ENCODE data around the gene NEK7.
"Not testable (repeated sequence)": the region's sequence is repeated elsewhere in the genome, so short reads cannot be mapped to it uniquely, and the experiment has no call there.

Gene NEK7

DNA sequence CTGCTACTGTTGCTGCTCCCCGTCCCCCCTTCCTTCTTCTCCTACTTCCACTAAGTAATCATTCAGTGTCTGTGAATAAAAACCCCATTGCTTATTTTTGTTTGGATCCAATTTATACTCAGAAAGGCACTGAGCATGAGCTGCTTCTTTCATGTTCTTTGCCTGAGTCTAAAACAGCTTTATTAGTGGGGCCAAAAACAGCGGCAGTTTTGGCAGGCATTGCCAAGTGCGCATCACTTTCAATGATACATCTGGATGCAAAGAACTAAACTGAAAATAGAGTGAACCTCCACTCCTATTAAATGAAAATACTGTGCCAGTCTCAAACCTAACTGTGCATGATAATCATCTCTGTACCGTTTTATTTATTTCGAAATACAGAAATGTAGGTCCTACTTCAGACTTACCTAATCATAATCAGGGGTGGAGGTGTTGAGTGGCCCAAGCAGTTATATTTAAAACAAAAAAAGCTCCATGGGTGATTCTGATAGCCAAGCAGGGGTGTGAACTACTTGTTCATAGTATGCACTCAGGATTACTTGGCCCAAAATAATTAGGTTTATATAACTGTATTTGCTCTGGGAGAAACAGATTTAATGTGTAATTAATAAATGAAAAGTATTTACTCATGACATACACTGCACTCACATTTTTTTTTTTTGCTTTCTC, 48.4 kb downstream of the NEK7 start:
- DNase-seq (ENCODE audit: low read depth in 2 of 3, low spot score in 2 of 3) = no peak

DNA sequence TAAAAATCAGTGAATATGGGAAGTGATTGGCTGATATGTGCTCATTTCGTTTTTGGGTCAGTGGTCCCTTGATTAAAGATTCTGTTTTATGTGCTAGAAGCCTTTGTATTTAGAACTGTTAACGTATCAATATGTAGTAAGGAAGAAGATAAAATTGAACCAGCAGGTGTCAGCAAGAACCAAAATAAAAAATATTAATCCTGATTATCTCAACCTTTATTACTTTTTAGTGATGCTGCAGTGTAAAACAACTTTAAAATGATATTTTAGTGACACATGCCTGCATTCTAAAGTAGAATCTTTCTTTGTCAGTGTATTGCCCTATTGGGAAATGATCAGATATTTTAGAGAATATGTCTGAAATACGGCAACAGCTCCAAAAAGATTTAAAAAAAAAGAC, 49.5 kb downstream of the NEK7 start:
- DNase-seq (ENCODE audit: low read depth in 2 of 3, low spot score in 2 of 3) = no peak

DNA sequence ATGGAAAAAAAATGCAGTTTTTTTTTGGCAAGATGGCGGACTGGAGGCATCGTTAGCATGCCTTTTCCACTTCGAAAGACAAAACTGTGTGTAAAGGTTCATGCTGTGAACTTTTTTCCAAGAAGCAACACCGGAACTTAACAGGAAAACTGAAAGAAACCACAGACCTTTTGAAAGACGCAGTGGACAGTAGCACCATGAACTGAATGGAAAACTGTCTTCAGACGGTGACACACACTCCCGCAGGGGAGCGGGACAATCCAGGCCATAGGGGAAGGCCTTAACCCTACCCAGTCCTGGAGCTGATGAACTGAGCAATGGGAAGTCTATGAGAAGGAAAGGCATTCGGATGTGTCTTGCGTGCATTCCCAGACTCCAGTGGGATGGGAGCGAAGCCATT, 54.9 kb downstream of the NEK7 start:
- DNase-seq (ENCODE audit: low read depth in 2 of 3, low spot score in 2 of 3) = no peak

DNA sequence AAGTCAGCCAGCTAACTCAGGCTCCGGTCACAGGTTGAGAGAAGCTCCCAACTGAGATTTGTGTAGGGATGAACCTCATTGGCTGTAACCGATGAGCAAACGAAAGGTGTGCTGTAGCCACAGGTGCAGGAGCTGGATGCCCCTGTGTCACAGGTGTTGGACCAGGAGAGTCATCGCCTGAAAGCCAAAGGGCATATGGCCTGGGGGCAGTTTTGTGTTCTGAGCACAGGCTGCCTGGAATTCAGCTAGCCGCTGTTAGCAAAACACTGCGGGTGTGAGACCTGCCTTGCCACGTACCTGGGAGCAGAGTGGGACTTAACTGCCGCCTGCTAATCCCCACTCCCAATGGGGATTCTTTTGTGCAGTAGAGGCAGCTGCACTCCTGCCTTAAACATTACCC, 55.3 kb downstream of the NEK7 start:
- DNase-seq (ENCODE audit: low read depth in 2 of 3, low spot score in 2 of 3) = no peak

DNA sequence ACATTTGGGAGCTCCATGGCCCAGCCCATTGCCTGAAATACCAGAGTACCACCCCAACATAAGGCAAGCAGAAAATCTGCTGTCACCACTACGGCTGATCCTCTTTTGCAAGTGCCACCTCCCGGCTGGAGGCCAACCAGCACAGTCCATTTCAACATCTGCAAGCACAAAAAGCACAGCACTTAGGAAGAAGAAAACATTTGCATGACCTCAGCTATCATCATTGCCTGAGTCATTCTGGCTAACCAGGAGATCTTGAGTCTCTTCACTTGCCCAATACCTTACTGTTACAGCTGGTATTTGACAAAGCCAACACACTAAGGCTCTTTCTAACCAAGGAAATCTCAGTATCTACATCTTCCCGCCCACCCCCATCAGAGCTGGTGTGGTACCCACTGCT, 55.9 kb downstream of the NEK7 start:
- DNase-seq (ENCODE audit: low read depth in 2 of 3, low spot score in 2 of 3) = no peak

DNA sequence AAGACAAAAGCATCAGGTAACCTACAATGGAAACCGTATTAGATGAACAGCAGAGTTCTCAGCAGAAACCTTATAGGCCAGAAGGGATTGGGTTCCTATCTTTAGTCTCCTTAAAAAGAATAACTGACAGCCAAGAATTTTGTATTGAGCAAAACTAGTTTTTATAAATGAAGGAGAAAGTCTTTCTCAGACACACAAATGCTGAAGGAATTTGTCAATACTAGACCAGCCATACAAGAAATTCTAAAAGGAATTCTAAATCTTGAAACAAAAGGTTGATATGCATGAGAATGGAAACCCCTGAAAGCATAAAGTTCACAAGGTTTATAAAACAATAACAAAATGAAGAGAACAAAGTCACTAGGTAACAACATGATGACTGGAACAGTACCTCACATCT, 58.1 kb downstream of the NEK7 start:
- DNase-seq (ENCODE audit: low read depth in 2 of 3, low spot score in 2 of 3) = no peak

DNA sequence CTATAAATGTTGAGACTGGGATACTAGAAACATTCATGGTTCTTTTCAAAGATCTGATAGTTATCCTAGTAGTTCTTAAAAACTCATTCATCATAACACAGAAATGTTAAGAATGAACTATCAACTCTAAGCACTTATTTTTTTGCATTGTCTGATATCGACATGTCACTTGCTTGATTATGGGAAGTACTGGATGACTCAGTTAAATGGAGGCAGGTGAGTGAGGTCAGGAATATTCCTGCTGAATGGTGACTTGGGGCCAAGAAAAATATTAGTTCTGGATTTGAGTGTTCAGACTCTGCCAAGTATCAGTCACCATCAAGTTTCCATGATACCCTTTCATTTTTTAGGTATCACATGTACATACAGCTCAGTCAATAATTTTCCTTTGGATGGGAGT, 63.6 kb downstream of the NEK7 start:
- DNase-seq (ENCODE audit: low read depth in 2 of 3, low spot score in 2 of 3) = no peak

DNA sequence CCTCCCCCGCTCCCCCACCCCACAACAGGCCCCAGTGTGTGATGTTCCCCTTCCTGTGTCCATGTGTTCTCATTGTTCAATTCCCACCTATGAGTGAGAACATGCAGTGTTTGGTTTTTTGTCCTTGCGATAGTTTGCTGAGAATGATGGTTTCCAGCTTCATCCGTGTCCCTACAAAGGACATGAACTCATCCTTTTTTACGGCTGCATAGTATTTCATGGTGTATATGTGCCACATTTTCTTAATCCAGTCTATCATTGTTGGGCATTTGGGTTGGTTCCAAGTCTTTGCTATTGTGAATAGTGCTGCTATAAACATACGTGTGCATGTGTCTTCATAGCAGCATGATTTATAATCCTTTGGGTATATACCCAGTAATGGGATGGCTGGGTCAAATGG, 70.2 kb downstream of the NEK7 start:
- not testable (repeated sequence) for DNase-seq (ENCODE audit: low read depth in 2 of 3, low spot score in 2 of 3)

DNA sequence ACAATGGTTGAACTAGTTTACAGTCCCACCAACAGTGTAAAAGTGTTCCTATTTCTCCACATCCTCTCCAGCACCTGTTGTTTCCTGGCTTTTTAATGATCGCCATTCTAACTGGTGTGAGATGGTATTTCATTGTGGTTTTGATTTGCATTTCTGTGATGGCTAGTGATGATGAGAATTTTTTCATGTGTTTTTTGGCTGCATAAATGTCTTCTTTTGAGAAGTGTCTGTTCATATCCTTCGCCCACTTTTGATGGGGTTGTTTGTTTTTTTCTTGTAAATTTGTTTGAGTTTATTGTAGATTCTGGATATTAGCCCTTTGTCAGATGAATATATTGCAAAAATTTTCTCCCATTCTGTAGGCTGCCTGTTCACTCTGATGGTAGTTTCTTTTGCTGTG, 70.7 kb downstream of the NEK7 start:
- not testable (repeated sequence) for DNase-seq (ENCODE audit: low read depth in 2 of 3, low spot score in 2 of 3)

DNA sequence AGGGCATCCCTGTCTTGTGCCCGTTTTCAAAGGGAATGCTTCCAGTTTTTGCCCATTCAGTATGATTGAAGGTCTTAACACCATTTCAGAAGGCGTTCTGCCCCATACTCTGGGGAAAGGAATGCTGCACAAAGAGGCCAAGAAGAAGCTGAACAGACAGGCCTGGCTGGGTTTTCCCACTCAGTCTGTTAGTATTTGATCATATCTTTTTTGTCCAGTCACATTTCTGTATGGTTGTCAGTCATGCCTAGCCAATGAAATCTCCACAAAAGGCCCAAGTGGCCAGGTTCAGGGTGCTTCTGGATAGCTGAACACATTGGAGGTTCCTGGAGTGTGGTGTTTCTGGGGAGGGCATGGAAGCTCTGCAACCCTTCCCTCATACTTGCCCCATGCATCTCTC, 72.1 kb downstream of the NEK7 start:
- DNase-seq (ENCODE audit: low read depth in 2 of 3, low spot score in 2 of 3) = no peak

DNA sequence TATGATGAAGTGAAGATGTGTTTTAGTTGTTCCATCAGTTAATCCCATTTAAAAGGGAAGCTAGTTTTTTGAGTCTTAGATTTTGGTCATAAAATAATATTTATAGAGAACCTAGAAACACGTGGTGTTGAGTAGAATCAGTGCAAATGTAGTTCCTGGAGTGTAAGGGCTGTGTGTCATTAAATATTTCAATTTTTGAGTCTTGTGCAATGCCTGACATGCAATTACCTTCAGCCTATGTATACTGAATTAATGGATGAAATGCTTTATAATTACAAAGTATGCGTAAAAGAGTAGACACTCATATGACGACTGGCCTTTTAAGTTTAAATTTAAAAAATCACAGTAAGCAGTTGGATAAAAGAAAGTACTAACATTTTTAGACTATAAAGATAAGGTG, 75.0 kb downstream of the NEK7 start:
- no peak for DNase-seq (ENCODE audit: low read depth in 2 of 3, low spot score in 2 of 3)

DNA sequence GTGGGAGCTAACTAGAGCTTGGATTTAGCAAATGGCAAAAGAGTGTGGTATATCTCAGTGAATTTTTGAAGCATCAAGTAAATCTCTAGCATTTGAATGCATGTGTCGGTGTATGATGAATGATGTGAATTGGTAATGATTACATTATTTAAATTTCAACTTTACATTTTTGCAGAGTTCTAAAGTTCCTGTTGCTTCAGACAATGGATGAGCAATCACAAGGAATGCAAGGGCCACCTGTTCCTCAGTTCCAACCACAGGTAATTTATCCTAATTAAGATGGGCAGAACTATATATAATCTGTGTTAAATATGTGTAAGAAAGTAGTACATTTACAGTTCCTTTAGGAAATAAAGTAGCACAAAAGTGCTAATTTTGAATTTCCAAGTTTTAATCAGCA, 75.6 kb downstream of the NEK7 start:
- DNase-seq (ENCODE audit: low read depth in 2 of 3, low spot score in 2 of 3) = no peak

DNA sequence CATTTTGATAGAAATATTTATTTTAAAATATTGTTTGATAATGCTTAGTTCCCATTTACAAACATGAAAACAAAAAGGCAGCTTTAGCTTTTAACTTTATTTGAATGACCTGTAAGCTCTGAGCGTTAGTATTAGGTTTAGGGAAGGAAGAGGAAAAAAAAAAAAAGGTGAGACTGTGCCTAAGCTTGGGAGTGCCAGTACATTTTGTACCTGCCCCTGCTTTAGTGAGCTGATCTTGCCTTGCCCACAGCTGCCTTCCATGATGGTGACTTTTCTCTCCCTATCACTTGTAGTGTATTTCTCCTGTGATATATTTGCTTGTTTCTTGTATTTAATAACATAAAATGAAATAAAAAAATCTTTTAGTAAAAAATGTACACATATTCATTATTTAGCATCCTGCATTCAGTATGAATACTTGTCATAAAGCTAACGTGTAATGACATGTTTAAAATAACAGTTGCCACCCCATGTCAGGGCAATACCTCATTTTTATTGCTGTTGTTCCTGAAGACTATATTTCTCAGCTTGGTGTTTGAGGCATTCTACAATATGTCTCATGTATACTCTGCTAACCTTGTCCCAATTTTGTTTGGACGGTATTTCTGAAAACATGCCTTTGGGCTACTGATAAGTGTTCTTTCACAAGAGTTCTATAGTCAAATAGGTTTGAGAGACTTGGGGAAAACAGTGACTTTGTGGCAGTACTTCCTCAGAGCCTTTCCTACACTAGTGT, 76.3 kb downstream of the NEK7 start:
- DNase-seq (ENCODE audit: low read depth in 2 of 3, low spot score in 2 of 3) = no peak

DNA sequence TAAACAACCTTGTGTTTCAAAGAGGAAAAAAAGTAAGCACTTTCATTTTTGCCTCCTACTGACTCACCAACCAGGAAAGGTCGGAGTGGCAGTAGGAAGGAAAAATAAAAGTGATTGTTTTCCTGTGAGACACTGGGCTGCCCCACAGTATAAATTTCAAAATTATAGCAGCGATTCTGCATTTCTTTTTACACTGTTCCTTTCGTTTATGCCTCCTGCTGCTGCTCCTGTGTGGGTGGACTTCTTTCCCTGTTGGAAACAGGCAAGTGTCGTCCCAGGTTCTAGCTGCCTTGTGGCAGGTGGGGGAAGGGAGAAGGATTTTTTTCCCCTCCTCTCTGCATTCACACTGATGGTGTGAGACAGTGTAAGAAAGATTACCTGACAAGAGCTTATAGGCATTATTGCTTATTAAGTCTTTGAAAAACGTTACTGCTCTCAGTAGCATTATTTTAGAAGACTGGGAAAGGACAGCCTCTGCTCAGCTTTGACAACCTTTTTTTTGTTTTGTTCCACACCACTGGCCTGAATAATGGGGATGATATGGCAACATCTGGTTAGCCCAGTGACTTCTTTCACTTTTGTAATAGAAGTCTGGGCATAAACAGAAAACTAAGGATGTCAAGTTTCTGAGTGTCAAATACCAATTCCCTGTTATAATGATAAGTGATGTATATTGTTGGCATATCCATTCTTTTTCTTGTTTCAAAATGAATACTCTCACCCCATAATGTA, 77.9 kb downstream of the NEK7 start:
- no peak for DNase-seq (ENCODE audit: low read depth in 2 of 3, low spot score in 2 of 3)

DNA sequence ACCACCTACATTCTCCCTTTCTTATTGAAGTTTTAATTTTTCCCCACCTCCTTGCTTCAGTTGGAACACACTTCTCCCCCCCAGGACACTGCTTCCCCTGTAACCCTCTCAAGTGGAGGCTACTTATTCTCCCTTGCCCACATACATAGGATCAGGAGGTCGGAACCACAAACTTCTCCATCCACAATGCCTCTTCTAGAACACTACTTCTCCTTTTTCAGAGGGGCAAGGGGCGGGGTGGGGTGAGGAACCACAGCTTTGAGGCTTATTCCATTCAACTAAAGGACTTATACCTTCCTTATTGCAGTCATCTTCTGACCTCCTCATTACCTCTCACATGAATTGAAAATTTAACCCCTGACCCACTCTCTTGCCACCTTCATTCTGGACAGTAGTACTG, 81.3 kb downstream of the NEK7 start:
- DNase-seq (ENCODE audit: low read depth in 2 of 3, low spot score in 2 of 3) = no peak

DNA sequence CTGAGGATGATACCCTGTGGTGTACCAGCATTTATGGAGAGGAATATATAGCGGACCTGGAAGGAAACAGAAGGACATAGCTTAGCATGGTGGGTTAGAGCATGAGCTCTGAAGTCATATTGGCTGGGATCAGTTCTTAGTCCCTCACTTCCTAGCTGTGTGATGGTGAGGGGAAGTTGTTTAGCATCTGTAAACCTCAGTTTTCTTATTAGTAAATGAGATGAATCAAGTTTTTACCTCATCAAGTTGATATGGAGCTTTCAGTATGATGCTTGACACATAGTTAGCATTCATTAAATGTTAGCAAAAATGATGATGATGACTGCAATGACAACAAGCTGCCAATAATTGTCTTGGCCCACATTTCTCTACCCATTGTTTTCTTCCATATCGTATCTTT, 84.8 kb downstream of the NEK7 start:
- no peak for DNase-seq (ENCODE audit: low read depth in 2 of 3, low spot score in 2 of 3)

DNA sequence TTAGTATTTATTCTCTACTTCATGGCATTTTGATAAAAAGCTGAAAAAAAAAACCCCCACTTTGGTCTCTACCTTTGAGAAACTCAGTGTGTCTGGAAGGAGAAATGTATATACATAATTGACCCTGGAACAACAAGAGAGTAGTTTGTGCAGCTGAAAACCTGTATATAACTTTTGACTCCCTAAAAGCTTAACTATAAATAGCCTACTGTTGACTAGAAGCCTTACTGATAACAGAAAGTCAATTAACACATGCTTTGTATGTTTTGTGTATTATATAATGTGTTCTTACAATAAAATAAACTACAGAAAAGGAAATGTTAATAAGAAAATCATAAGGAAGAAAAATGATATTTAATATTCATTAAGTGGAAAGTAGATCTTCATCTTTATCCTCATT, 88.0 kb downstream of the NEK7 start:
- no peak for DNase-seq (ENCODE audit: low read depth in 2 of 3, low spot score in 2 of 3)

DNA sequence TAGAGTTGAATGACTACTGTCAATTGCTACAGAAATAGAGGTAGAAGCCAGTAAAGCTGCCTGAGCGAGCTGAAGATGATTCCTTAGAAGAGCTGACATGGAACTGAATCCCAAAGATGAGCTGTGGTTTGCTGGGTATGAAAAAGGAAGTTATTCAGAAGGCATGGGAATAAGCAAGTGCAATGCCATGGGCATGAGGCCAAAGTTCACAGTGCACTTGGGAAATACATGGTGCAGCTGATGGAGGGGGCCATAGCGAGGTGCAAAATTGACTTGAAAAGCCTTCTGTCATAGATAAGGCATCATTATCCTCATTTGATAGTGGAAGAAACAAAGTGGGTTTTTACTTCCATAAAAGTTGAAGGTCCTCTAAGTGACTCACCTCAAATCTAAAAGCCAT, 88.6 kb downstream of the NEK7 start:
- DNase-seq (ENCODE audit: low read depth in 2 of 3, low spot score in 2 of 3) = no peak

DNA sequence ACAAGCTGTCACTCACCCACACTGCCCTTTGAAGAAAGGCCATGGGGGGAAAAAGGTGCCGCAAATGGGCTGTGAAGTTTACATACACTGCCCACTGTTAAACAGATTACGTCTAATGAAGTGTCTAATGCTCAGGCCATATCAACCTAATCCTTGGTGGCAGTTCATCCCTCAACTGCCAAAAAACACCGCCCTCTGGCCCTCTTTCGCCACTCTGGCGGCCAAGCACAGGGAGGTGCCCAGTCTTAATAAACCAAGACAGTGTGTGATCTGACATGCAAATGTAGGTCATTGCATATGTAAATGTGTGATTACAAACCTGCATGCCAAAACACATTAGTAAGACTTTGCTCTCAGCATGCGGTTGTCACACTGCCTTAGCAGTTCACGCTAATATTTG, 89.5 kb downstream of the NEK7 start:
- no peak for DNase-seq (ENCODE audit: low read depth in 2 of 3, low spot score in 2 of 3)

DNA sequence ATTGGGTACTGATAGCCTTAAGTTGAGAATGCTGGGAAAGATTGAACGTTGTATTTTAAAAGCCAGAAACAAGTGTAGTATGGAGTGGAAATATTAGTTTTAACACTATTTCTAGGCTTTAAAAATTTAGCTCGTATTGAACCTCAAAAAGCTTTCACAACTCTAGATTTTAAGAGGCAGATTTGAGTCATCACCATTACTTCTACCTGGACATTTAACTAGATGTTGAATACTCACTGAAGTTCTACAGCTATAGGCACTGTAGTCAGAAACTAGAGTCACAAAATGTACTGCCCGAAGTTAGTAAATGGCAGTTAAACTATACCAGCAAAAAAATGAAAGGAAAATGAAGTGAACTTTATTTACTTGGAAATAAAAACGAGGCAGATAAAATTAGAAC, 96.5 kb downstream of the NEK7 start:
- DNase-seq (ENCODE audit: low read depth in 2 of 3, low spot score in 2 of 3) = no peak

DNA sequence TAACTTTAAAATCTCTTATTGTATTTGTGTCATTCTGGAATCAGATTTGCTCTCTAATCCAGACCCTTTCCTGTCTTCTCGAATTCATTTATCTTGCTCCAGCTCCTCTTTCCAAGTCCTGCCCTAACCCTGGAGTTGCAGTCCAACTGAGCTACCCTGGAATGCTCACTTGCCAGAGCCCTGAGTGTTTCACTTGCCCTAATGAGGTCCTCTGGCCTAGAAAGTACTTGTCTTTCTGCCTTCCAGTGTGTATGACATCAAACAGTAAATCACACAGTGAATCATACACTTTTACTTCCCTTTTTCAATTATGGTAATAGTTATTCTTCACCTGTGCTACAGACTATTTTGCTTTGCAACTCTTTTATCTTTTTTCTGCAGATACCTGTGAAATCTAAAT, 96.9 kb downstream of the NEK7 start:
- no peak for DNase-seq (ENCODE audit: low read depth in 2 of 3, low spot score in 2 of 3)

DNA sequence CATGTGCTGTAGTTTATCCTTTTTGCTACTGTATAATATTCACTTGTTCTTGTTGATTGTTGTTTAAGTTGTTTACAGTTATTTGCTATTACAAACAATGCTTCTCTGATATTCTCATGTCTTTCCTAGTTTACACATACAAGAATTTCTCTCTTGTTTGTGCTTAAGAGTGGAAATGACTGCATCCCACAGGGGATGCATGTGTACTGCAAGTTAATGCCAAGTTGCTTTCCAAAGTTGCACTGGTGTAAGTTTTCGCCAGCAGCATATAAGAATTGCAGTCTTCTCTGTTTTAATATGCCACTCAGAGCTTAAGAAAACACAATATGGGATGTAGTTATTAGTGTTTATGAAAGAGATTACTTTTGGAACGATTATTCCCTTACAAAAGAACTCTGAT, 97.7 kb downstream of the NEK7 start:
- DNase-seq (ENCODE audit: low read depth in 2 of 3, low spot score in 2 of 3) = no peak

DNA sequence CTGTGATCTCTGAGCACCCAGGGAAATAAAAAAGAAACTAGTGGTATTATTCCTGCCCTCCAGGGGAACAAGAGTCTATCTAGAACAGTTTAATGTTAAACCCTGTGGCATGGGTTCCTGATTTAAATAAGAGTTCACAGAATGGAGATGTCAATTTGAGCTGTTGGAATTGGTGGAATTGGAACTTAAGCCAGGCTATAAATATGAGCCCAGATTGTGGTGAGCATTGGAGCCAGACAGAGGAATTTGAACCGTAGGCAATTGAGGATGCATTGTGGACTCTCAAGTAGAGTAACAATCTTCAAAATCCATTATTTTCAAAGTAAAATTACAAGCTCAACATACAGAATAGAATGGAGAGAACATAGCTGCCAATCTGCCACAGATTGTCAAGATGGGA, 98.2 kb downstream of the NEK7 start:
- DNase-seq (ENCODE audit: low read depth in 2 of 3, low spot score in 2 of 3) = no peak
